Right lobe of liver (tissue), 4 donors: Measurements from ENCODE around the gene TBCK.

Source experiments
- POLR2A ChIP-seq: fragments of 450-650 bp; IDR thresholded peaks from one replicate; pipeline ENCODE4 v1.6.1; 2017; ENCODE audit warnings: antibody characterized with exemption, mild to moderate bottlenecking
- TF ChIP-seq, protein P1 (sequence below), 4 donors: fragments of 200-600 bp in 3 of 4; fragments of 450-650 bp in 1 of 4; IDR thresholded peaks; one replicate each; pipeline versions ENCODE4 v1.5.1 to v1.8.0; 2016 to 2022; ENCODE audit warnings: antibody characterized with exemption in 4 of 4, mild to moderate bottlenecking in 2 of 4
- donor health status: DM: no; HTN: no; CAD: no.
- donor health status: DM: no; HTN: no; CAD: no.
- donor health status: DM: no; HTN: yes; CAD: no.

DNA sequence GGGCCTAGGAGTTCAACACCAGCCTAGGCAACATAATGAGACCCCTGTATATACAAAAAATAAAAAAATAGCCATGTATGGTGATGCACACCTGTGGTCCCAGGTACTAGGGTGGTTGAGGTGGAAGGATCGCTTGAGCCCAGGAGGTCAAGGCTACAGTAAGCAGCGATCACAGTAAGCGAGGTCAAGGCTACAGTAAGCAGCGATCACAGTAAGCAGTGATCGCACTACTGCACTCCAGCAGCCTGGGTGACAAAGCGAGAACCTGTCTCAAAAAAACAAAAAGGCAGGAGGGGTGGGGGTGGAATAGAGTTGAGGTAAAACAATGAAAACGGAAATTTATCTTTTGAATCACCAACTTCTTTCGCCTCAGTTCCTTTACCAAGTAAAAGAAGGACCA is 29.4 kb downstream of the TBCK start:
- TF ChIP-seq, protein P1, sequence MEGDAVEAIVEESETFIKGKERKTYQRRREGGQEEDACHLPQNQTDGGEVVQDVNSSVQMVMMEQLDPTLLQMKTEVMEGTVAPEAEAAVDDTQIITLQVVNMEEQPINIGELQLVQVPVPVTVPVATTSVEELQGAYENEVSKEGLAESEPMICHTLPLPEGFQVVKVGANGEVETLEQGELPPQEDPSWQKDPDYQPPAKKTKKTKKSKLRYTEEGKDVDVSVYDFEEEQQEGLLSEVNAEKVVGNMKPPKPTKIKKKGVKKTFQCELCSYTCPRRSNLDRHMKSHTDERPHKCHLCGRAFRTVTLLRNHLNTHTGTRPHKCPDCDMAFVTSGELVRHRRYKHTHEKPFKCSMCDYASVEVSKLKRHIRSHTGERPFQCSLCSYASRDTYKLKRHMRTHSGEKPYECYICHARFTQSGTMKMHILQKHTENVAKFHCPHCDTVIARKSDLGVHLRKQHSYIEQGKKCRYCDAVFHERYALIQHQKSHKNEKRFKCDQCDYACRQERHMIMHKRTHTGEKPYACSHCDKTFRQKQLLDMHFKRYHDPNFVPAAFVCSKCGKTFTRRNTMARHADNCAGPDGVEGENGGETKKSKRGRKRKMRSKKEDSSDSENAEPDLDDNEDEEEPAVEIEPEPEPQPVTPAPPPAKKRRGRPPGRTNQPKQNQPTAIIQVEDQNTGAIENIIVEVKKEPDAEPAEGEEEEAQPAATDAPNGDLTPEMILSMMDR (IDR thresholded peaks at IDR 0.05): no peak
- no peak for TF ChIP-seq POLR2A
